HG03066 (cell line): ENCODE measurements around the gene MCF2L.

Experiments used
- ATAC-seq: cut with Tn5 transposase; IDR thresholded peaks from one replicate; pipeline ENCODE4 v1.9.1; 2021; ENCODE audit warnings: low read depth; ENCODE audit not compliant: unreplicated experiment

MCF2L gene

GRCh38 chr13:112979406-112979902 lies 10.4 kb downstream of the MCF2L start:
- ATAC-seq, result no peak

- ATAC-seq, result no peak
Observed at GRCh38 chr13:112980434-112980833, 11.4 kb downstream of the MCF2L start.

GRCh38 chr13:112981451-112981850 lies 12.4 kb downstream of the MCF2L start:
- ATAC-seq, result no peak

DNA sequence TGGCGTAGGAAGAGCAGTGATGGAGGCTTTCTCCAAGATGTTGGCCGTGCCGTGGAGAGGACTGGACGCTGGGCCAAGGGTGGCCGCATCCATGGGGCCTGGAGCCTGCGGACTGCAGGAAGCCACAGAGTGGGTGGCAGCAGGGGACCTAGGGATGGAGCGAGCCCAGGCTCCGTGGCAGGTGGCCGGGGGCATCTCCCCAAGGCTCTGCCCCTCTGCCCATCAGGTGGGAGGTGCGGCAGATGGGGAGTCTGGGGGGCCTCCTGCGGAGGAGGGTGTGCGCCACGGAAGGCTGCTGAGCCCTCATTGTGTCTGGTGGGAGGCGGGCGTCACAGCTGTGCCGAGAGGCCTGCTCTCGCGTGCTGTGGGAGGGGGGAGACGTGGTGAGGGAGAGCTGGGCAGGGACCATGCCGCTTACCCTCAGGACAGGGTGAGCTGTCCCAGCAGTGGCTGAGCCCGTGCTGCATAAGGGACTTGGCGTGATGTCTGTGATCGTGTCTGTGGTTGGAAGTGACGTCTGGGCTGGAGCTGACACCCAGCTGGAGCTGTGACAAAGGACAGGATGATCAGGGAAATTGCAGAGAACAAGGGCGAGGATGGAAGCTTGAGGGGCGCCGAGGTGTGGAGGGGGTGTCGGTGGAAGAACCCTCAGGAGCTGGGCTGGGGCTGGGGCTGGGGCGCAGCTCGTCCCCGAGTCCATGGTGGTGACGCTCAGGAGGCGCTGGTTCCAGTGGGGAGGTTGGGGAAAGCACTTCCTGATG lies 13.4 kb downstream of the MCF2L start:
- ATAC-seq, result no peak

DNA sequence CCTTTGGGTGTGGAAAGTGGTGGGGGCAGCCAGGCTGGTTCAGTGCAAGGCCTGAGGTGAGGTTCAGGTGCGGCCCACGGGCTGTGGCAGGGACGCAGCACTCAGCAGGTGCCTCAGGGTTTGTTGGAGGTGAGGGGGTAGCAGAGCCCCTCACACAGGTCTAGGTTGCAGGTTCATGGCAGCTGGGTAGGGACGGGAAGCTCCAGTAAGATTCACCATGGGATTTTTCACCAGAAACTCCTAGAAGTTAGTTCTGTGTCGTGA lies 14.0 kb downstream of the MCF2L start:
- ATAC-seq, result no peak

DNA sequence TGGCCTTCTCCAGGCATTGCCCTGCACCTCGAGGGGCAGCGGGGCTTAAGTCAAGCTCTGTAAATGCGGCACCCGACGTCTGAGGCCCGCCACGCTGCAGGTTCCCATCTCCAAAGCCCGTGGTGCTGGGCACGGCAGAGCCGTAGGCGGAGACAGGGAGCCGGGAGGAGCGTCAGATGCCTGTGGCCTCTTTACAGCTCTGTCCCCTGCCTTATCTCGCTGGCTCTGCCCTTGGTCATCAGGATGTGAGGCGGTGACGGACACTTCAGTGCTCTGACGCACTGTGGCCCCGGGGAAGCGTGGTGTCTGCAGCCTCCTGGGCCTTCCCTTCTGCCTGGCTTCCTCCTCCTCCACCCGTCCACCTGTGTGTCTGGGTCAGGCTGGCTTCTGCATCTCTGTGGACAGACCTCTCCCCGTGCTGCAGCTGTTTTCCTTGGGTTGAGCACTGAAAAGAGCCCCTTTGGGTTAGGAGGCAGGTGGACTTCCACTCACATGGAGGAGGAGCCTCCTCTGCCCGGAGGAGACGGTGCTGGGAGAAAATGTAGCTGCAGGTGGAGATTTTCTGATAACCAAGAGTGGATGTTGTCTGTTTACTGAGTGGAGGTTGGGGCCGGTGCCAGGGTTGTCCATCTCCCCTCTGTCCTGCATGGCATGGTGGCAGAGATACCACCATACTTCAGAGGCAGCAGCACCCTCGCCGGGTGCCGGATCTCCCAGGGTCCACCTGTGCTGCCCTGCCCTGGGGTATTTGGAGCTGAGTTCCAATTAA lies 14.6 kb downstream of the MCF2L start:
- no peak for ATAC-seq

DNA sequence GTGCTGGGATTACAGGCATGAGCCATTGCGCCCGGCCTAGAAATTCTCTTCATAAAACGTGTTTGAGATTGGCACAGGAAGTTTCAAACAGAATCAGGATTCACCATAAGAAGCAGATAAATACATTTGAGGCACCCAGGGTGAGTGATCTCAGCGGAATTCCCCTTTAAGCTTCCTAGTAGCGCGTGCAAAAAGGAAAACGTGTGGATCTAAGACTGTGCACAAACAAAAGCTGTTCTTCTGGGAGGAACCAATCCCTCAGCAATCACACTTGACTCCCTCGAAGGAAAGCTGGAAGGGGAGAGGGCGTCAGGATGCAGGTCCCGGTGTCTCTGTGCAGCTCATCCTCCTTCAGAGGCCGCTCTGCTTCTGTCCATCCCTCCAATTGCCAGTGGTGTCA lies 15.5 kb downstream of the MCF2L start:
- no peak for ATAC-seq

DNA sequence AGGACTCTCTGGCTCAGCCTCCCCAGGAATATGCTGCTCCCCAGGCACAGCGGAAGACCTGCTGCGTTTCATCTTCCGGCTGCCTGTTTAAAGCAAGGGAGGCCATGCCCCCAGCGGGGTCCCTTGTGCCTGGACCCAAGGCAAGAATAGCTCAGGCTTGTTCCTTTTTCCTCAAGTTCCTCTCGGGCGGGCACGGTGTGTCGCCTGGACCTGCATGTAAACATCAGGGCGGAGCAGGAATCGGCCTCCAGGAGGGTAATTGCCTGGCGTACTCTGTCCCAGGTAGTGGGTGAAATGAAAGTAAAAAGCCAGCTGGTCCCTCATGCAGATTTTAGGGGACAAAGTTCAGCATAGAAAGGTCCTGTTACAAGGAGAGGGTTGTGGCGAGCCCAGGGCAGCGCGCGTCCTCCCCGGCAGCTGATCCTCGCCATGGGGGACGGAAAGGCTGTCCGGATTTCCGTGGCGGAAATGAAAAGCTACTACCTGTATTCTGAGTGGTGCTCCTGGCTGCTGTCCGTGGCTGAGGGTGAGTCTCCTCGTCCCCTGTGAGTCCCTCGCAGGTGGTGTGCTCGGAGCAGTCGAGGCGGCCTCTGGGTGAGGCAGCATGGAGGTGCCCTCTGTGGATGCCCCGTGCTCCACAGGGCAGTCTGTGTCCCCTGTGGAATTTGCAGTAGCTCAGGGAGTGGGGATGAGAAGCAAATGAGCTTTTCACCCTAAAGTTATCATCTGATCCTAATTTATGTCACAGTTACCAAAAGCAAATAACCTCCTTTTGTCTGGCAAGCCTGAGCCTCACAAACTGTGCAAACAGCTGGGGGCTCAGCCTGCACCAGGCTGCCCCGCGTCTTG lies 16.2 kb downstream of the MCF2L start:
- ATAC-seq, result no peak

- no peak for ATAC-seq
Observed at GRCh38 chr13:112985803-112986408, 16.9 kb downstream of the MCF2L start.

- ATAC-seq, result no peak
Observed at GRCh38 chr13:112986470-112986869, 17.5 kb downstream of the MCF2L start.

DNA sequence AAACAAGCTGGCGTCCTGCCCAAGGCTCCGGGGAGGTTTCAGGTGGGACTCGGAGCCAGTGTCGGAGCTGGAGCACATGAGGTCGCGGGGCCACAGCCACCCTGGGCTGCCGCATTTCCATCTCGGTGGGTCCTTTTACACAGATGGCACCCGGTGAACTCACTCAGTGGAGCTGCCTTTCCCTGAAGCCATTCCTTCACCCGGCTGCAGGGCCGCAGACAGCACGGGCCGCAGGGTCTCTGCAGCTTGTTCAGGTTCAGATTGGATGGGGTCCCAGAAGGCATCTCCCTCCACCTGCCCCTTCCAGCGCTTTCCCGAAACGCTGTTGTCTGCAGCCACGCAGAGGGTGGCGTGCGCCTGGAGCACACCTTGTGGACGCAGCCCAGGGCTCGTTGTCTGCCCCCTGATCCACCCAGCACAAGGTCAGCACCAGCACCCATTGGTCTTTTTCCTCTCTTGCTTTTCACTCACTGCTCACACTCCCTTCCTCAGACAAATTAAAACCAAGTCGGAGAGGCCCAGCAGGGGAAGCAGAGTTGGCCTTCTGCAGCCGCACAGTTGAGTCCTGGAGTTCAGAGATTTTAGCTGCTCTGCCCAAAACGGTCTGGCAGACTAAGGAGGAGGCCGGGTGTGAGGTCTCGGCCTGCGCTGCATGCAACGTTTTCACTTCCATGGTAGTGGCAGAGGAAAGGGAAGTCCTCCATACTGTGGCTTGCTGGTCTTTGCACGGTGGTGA lies 18.1 kb downstream of the MCF2L start:
- ATAC-seq, result no peak

- ATAC-seq, result no peak
Observed at GRCh38 chr13:112987682-112988024, 18.6 kb downstream of the MCF2L start.

GRCh38 chr13:112990783-112991182 lies 21.8 kb downstream of the MCF2L start:
- ATAC-seq, result no peak

DNA sequence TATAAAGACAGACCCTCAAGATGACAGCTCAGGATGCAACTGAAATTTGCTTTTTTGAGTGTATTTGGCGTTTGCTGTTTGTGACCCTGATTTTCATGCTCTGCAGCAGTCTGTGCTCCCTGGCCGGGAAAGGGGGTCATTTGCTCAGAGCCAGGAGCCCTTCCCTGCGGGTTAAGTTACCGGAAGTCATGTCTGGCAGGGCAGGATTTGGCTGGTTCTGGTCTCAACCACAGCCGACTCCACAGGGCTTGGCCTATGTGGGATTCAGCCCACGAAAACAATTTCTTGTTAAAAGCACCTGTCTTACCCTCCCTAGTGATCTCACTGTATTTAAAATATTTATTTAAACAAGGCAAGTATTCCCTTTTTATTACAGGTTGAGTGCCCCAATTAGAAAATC lies 22.6 kb downstream of the MCF2L start:
- no peak for ATAC-seq

DNA sequence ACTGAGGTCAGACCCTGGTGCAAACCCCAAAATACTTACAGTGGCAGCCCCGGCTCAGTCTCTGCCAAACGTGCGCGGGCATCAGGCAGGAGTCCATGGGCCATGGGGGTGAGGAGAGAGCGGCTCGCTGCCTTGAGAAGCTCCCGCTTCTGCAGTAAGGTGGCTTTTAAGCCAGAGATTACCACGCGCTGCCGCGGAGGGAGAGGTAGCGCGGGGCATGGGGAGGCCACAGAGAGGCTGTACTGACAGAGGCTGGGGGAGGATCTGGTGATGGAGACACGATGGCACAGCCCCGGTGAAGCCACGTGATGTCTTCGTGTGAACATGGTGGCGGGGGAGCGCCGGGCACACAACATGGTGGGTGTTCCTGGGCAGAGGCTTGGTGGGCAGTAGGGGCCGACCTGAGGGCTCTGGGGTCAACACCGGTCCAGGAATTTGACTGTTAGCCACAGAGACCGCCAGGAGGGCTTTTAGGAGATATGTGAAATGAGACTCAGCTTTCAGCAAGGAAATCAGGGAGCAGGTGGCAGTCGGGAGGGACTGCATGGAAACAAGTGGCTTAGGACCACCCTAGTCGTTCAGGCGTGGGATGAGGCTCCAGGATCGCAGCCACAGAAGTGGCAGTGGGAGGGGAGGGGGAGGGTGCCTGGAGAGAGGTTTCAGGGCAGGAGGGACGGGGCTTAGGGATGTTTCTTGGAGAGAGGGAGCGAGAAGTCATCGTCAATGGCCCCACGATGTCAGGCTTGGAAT lies 24.1 kb downstream of the MCF2L start:
- no peak for ATAC-seq

DNA sequence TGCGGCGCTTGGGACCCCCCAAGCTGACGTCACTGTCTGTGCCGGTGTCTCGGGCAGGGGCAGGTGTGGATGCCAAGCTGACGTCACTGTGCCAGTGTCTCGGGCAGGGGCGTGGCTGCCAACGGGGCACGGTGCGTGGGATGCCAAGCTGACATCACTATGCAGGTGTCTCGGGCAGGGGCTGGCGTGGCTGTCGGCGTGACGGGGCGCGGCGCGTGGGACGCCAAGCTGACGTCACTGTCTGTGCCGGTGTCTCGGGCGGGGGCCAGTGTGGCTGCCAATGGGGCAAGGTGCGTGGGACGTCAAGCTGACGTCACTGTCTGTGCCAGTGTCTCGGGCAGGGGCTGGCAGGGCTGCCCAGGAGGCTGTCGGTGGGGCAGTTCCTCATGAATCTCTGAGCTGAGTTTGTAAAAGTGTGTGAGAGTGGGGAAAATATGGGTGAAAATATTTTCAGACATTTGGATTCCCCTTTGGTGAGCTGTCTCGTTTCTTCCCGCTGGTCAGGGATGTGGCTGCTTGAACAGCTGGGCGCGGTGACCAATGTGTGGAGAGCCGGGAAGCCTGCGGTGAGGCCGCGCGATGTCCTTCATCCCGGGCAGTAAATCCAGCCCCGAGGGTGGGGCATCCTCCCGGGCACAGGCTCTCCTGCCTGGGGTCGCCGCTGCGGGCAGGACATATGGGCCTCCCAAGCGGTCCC lies 25.2 kb downstream of the MCF2L start:
- no peak for ATAC-seq

GRCh38 chr13:112994781-112995355 lies 25.9 kb downstream of the MCF2L start:
- ATAC-seq, result no peak

GRCh38 chr13:112995395-112996191 lies 26.6 kb downstream of the MCF2L start:
- ATAC-seq, result no peak
